Stimulated activated CD8-positive, alpha-beta memory T cell treated with anti-CD3 and anti-CD28 coated beads, Interleukin-4, amount 100 ng/mL, for 48 hours (primary cell): ENCODE results near the gene TNRC18.
"Not testable (repeated sequence)": the region's sequence is repeated elsewhere in the genome, so short reads cannot be mapped to it uniquely, and the experiment has no call there.

Source experiments
- DNase-seq: peaks from one replicate; pipeline ENCODE4 v3.0.0-alpha.2; 2020

TNRC18 gene

DNA sequence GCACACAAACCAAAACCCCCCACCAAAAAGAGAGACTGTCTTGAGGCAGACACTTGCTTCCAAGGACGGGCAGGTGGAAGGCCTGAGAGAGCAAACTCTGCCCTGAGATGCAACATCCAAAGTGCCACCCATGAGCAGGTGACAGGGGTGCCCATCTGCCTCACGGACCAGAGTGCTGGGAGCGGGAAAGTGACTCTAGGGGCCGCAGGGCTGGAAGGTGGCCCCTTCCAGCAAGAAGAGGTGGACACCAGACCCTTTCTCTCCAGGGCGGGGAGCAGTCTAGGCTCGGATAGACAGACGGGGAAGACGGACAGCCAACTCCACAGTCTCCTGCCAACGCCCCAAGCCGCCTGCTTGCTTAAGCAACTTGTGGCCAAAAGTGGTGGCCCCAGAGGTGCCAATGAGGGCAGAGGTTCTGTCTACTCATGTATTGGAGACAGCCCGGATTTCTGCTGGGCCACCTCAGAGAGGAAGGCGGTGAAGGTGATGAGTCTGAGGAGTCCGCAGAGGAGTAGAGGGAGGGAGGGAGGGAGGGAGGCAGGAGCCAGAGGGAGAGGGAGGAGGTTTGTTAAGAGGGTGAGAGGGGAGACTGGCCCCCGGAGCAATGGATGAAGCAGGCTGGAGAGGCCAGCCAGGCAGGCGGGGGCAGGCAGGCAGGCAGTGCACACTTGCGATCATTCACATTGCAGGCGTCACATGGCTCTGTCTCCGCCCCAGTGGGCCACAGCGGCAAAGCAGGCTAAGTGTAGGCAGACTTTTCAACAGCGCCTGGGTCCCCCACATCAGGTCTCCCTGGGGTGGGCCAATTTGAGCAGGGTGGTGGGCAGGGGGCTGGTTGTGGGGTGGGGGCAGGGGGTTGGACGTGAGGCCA, 75.3 kb downstream of the TNRC18 start:
- DNase-seq = no peak

GRCh38 chr7:5345671-5346070, 78.0 kb downstream of the TNRC18 start:
- no peak for DNase-seq

DNA sequence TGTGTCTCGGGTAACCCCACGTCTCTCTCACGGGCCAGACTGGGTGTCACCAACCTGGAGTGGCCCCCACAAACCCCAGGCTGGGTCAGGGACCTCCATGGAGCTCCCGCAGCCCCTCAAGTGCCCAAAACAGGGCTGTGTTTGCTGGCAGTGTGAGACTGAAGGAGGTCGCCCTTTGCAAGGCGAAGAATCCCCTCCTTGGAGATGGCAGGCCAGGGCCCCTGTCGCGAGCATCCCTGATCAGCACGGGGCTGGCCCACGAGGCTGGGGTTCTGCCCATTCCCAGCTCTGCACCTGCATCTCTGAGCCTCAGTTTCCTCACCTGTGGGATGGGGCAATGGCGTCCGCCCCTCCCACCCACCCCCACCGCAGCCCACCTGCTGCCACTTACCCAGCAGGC, 78.5 kb downstream of the TNRC18 start:
- no peak for DNase-seq

DNA sequence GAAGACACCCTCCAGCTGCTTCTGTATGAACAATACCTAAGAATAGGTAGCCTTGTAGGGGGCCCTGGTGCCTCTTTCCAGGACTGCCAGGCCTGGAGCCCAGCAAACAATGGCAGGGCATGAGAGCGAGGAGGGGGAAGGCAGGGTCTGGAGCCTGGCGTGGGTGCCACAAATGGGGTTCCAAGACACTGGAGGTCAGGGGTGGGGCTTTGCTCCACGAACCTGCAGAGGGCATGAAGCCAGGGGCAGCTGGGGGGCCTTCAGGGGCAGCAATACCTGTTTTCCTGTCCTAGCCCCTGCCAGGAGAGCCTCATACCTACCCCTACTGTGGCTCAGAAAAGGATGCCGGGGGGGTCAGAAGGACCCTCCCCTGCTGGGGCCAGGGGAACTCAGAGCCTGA, 79.3 kb downstream of the TNRC18 start:
- no peak for DNase-seq

- DNase-seq = no peak
Observed at GRCh38 chr7:5343884-5344283, 79.8 kb downstream of the TNRC18 start.

DNA sequence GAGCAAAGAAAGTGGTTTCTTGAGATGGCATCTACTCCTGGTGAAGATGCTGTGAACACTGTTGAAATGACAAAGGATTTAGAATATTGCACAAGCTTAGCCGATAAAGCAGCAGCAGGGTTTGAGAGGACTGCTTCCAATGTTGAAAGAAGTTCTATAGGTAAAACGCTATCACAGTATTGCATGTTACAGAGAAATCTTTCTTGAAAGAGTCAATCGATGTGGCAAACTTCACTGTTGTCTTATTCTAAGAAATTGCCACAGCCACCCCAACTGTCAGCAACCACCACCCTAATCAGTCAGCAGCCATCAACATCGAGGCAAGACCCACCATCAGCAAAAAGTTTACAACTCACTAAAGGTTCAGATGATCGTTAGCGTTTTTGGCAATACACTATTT, 81.0 kb downstream of the TNRC18 start:
- no peak for DNase-seq

- no peak for DNase-seq
Observed at GRCh38 chr7:5339955-5340354, 83.7 kb downstream of the TNRC18 start.

GRCh38 chr7:5337047-5337446, 86.6 kb downstream of the TNRC18 start:
- DNase-seq = no peak

DNA sequence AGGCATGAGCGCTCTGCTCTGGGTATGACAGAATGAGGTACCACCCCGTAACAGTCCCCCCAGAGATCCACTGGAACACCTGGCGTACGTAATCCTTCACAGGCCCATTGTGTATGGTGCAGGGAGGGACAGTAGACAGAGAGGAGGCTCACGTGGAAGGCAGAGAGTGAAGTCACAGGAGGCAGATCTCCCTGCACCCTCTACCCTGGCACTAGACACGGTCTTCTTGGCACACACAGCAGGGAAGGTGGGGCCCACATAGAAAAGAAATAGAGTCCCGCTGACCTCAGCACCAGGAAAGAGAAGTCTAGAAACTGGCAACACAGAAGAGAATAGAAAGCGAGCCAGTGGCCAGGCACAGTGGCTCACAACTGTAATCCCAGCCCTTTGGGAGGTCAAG, 89.0 kb downstream of the TNRC18 start:
- no peak for DNase-seq

DNA sequence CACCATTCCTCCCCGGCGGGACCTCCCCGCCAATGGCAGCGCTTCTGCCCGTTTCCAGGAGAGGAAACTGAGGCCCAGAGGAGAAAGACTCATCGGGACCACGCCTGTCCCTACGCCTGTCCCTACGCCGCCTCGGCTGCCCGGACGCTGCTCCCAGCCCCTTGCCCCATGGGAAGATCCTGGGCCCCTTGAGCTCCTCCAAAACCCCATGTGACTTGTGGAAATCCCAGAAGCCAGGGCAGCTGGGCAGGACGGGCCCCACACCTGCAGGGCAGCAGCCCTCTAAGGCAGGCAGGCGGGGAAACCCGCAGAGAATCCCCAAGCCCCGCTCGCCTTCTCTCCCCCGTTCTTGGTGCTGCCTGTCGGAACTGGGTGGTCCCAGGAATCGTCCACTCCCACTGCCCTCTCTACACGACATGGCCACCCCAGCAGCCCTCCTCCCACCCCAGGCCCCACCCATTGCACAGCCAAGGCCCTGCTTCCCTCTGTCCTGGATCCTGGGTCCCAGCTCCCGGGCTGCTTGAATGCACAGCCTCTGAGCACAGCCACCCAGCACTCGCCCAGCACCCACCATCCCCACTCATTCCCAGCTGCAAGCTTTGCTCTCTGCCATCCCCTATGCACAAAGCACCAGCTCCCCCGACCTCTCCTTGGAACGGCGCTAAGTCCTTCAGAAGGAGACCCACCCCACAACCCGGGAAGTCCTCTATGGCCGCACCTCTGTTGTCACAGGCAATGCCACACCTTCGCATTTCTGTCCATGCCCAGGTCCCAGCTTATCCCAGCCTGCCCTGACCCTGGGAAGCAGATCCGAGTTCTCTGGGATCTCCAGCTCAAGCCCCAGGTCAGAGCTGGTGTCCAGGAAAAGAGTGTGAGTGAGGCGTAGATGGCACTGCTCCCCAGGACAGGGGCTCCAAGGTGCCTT, 90.3 kb downstream of the TNRC18 start:
- DNase-seq = no peak

GRCh38 chr7:5332579-5332978, 91.1 kb downstream of the TNRC18 start:
- DNase-seq = no peak

DNA sequence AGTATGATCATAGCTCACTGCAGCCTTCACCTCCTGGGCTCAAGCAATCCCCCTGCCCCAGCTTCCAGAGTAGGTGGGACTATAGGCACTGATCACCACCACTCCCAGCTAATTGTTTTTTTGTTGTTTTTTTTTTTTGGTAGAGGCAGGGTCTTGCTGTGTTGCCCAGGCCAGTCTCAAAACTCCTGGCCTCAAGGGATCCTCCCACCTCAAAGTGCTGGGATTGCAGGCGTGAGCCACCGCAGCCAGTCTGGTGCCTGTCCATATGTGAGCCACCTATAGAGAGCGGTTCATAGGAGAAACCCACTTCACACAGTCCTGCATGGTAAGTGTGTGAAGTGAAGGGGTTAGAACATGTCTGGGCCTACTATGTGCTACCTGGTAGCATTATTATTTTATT, 93.3 kb downstream of the TNRC18 start:
- DNase-seq = no peak

DNA sequence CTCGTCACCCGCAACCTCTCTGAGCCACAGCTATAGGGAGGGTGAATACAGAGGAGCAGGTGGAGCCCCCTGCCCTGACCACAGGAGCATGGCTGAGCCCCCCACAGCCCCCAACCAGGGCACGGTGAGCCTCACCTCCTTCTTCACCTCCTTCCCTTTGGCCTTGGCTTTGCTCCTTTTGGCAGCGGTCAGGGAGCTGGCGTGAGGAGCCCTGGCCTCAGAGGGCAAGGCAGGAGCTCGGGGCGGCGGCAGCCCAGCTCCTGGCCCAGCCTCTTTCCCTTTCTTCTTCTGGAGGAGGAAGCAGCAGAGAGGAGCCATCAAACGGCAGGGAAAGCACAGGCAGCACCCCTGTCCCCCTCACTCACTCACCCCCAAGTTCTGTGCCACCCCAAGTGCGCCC, 98.7 kb downstream of the TNRC18 start:
- no peak for DNase-seq

DNA sequence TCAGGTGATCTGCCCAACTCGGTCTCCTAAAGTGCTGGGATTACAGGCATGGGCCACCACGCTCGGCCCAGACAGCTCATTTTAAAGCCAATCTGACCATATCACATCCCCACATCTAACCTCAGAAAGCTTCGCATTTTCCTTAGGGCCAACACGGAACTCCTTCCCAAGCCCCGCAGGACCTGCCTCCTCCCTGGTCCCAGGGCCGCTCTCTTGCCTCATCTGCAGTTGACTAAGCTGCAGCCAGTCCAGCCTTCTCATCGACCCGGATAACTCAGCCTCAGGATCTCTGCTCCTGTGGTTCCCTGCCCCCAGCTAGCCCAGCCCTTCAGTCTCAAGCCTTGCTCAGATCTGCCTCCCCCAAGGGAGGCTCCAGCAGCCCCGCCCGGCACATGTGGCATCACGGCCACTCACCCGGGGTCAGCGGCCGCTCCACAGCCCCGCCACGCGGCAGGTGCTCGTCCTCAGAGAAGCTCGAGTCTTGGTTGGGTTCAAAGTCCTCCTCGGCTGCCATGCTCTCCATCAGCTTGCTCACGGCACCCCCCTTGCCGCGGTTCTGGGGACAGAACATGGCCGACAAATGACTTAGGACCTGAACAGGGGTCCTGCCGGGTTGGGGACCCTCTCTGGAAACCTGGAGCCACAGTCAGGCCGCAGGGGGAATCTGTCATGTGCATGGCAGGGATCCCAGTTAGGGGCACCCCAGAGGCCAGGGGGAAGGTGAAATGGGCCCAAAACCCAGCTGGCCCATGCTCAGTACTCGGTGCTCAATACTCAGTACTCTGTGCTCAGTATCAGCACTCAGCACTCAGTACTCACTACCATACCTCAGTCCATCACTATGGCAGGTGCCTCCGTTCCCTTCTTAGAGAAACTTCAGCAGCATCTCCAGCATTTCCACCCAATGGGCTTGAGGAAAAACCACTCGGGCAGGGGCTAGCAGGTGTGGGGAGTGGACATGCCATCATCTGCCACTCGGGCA, 99.5 kb downstream of the TNRC18 start:
- not testable (repeated sequence) for DNase-seq

- no peak for DNase-seq
Observed at GRCh38 chr7:5322621-5323410, 100.8 kb downstream of the TNRC18 start.

DNA sequence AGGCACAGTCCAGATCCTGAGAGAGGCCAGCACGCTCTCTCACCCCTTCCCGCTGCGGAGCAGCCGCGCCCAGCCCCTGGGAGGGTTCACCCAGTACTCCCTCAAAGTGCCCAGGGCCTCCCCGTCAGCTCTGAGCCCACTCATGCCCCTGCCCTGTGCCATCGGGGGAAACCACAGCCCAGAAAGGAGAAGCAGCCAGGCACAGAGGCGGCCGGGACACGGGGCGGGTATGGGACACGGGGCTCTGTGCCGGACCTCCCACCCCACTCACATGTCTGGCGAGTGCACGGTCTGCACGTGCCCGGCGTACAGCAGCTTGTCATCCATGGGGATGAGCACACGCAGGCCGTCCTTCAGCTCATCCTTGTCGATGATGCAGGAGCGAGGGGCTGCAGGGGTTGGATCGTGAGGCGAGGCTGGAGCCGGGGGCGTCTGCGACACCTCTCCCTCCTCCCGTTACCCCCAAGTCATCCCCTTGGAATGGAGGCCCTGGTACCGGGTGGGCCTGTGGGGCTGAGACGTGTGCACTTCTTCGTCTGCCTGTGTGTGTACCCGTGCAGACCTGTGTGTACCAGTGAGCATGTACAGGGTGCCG, 102.7 kb downstream of the TNRC18 start:
- no peak for DNase-seq

DNA sequence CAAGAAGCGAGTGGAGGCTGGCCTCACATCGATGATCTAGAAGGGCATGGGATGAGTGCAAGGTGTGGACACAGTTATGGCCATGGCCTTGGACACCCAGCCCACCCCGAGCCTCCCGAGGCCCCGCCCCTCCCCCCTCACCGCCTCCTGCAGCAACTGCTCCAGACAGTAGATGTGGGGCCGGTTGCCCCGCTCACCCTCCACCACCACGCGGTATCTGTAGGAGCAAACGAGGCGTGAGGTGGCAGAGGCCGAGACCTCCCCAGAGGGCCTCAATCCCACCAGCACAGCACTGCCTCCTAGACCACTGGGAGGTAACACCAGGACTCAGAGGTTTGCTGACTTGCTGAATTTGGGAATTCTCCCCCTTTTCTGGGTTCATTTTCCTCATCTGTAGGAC, 103.2 kb downstream of the TNRC18 start:
- DNase-seq = no peak

DNA sequence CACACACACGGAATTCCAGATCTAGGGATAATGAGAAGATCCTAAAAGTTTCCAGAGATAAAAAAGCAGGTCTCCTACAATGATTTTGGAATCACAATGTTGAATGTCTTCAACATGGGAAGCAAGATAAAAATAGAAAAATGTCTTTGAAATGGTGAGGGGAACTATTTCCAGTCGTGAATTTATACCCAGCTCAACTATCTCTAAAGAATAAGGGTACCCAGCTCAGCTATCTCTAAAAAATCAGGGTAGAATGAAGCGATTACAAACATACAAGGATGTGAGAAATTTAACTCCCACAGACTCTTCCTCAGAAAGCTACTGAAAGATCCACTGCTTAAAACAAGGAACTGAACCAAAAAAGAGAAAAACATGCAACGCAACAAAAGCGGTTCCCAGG, 105.0 kb downstream of the TNRC18 start:
- not testable (repeated sequence) for DNase-seq

DNA sequence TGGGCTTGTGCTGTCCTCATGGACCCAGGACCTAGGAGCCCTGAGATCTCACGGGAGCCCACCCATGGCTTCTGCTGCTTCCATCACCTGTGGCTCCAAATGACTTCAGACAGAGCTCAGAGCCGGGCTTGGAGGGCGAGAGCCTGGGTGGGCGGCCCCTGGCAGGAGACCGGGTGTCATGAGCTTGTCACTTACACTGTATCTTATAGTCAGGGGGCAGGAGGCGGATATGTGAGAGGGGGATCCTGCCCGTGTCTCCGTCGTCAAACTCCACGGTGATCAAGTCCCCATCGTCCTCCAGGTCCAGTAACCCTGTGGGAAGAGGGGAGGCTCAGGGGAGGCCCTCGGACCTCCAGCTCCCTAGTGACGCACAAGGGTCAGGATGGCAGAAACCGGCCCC, 107.9 kb downstream of the TNRC18 start:
- DNase-seq = no peak

DNA sequence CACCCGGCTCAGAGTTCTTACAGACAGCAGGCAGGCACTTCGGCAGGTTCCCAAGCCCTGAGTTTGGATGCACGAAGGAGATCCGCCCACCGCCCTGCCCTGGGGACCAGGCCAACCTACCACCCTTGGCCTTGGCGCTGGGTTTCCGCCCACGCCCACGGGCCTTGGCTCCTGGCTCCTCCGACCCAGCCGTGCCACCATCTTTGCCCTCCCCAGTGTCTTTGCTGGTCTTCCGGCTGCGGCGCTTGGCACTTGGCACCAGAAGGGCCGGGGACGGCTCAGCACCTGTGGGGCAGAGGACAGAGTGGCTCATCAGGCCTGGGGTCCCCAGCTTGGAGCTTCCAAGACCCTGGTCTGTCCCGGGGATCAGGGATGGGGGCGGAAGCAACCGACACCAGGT, 108.8 kb downstream of the TNRC18 start:
- DNase-seq = no peak
